K562 (cell line): ENCODE measurements around the gene CENPP. TPM values are rescaled to one million over a fixed set of nuclear protein-coding genes. Genes with fewer than 3 reads are reported as not detected.

Experiments
- ATAC-seq: fragments of 200-7000 bp; cut with Tn5 transposase; 3 replicates; pipeline ENCODE4 v1.9.1; 2020; ENCODE audit warnings: moderate library complexity
- BruUV-seq: library from RNA; stranded (reverse); fragments of 400-500 nt; replicated peaks from 2 replicates; lab custom pipeline; 2021; lab: Mats Ljungman, UMichigan
- CTCF ChIA-PET: fragments of 300-600 bp; formaldehyde crosslinking; extraction: SDS; loops from one replicate; lab custom pipeline; 2021; ENCODE audit warnings: low intra/inter-chr PET ratio; lab: Yijun Ruan, JAX
- POLR2A ChIA-PET: fragments of 300-600, 350-650 bp; sonication (Branson Sonifier 250); formaldehyde crosslinking; extraction: SDS; loops from one replicate; lab custom pipeline; 2021; ENCODE audit warnings: antibody characterized with exemption, inconsistent platforms; lab: Yijun Ruan, JAX
- DNase-seq, 4 experiments: peaks; one replicate each; pipeline versions ENCODE4 v3.0.0 to v3.0.0-alpha.2; 2011 to 2018; ENCODE audit warnings: low spot score in 3 of 4, mixed read lengths in 3 of 4; ENCODE audit errors: extremely low read depth in 1 of 4
- FAIRE-seq: peaks from 2 replicates; lab custom pipeline; 2011; peaks lifted over from hg19 to GRCh38; lab: Jason Lieb, UNC
- H2AFZ ChIP-seq: 2 replicates; pipeline ENCODE4 v1.6.0; 2011; ENCODE audit warnings: low read depth, low read length, control low read depth, inconsistent platforms
- H3K27ac ChIP-seq: fragments of 200-600 bp; 3 replicates; pipeline ENCODE4 v1.8.0; 2011; ENCODE audit warnings: low read depth, mild to moderate bottlenecking, control low read depth, inconsistent platforms, low read length, moderate library complexity, mixed read lengths; ENCODE audit errors: extremely low read depth
- H3K27me3 ChIP-seq, 2 experiments: fragments of 300-600 bp in 1 of 2; 2 replicates in 1 of 2; 3 replicates in 1 of 2; pipeline versions ENCODE4 v1.6.0 to v1.8.0; 2011; ENCODE audit warnings: inconsistent platforms in 2 of 2, low read length in 2 of 2, mild to moderate bottlenecking in 1 of 2, mixed read lengths in 1 of 2, moderate library complexity in 1 of 2; ENCODE audit not compliant: control insufficient read depth in 2 of 2, insufficient read depth in 2 of 2
- H3K36me3 ChIP-seq: fragments of 300-600 bp; 3 replicates; pipeline ENCODE4 v1.8.0; 2011; ENCODE audit warnings: mild to moderate bottlenecking, low read length, inconsistent platforms; ENCODE audit not compliant: control insufficient read depth, insufficient read depth
- H3K4me1 ChIP-seq, 2 experiments: fragments of 200-600 bp in 1 of 2; replicated peaks in 1 of 2; 2 replicates in 1 of 2; 3 replicates in 1 of 2; pipeline versions ENCODE4 v1.5.1 to v1.8.0; 2011; ENCODE audit warnings: inconsistent platforms in 2 of 2, low read length in 2 of 2, mild to moderate bottlenecking in 1 of 2, mixed read lengths in 1 of 2, moderate library complexity in 1 of 2; ENCODE audit not compliant: control insufficient read depth in 2 of 2, insufficient read depth in 2 of 2
- H3K4me2 ChIP-seq: 2 replicates; pipeline ENCODE4 v1.6.1; 2011; ENCODE audit warnings: low read length, control low read depth, inconsistent platforms, mixed read lengths; ENCODE audit not compliant: insufficient read depth
- H3K4me3 ChIP-seq: fragments of 200-600 bp; sonication (generic), shearing (Covaris generic); 2 replicates; pipeline ENCODE4 v1.5.1; 2016; ENCODE audit warnings: control low read depth, inconsistent platforms
- H3K79me2 ChIP-seq: fragments of 200-600 bp; 3 replicates; pipeline ENCODE4 v1.8.0; 2011; ENCODE audit warnings: low read length, inconsistent platforms; ENCODE audit not compliant: control insufficient read depth, insufficient read depth
- H3K9ac ChIP-seq, 2 experiments: 2 replicates each; pipeline versions ENCODE4 v1.6.0 to v1.6.1; 2011; ENCODE audit warnings: low read depth in 2 of 2, low read length in 2 of 2, control low read depth in 1 of 2, inconsistent platforms in 1 of 2, mild to moderate bottlenecking in 1 of 2, mixed read lengths in 1 of 2; ENCODE audit not compliant: insufficient read depth in 1 of 2
- H3K9me1 ChIP-seq: one replicate; pipeline ENCODE4 v1.6.0; 2011; ENCODE audit warnings: inconsistent platforms, mild to moderate bottlenecking, low read length, moderate library complexity; ENCODE audit not compliant: control insufficient read depth, insufficient read depth
- H3K9me3 ChIP-seq: replicated peaks from 2 replicates; pipeline ENCODE4 v1.5.1; 2011; ENCODE audit warnings: low read depth, low read length, inconsistent platforms; ENCODE audit not compliant: control insufficient read depth, insufficient read depth
- H4K20me1 ChIP-seq: replicated peaks from 2 replicates; pipeline ENCODE4 v1.6.1; 2011; ENCODE audit warnings: low read length, inconsistent platforms, mixed read lengths; ENCODE audit not compliant: control insufficient read depth, insufficient read depth
- C11orf30 ChIP-seq: fragments of 450-650 bp; IDR thresholded peaks from 2 replicates; pipeline ENCODE4 v1.6.1; 2016; ENCODE audit warnings: low read depth, mild to moderate bottlenecking
- HCFC1 ChIP-seq: IDR thresholded peaks from 2 replicates; pipeline ENCODE4 v1.6.1; 2012; ENCODE audit warnings: low read depth, low read length, improper control_type of control experiment
- HMG20B ChIP-seq: fragments of 250-450 bp; sonication (Bioruptor Pico); IDR thresholded peaks from 2 replicates; pipeline ENCODE4 v1.5.0; 2021; ENCODE audit warnings: mild to moderate bottlenecking
- MAFG ChIP-seq: fragments of 450-650 bp; conservative IDR thresholded peaks from 2 replicates; pipeline ENCODE4 v1.6.1; 2016; ENCODE audit warnings: missing genetic modification characterization, missing compliant biosample characterization
- RBFOX2 ChIP-seq: fragments of 200-400 bp; formaldehyde crosslinking; IDR thresholded peaks from 2 replicates; pipeline ENCODE4 v1.6.1; 2017; ENCODE audit warnings: low read depth, mild to moderate bottlenecking, low read length, moderate library complexity
- RFX1 ChIP-seq: fragments of 450-650 bp; IDR thresholded peaks from 2 replicates; pipeline ENCODE4 v1.6.1; 2016; ENCODE audit warnings: mild to moderate bottlenecking, moderate library complexity
- ZNF174 ChIP-seq: fragments of 250-450 bp; sonication (Bioruptor Pico); IDR thresholded peaks from 2 replicates; pipeline ENCODE4 v1.4.0; 2020; ENCODE audit warnings: mild to moderate bottlenecking
- WGBS: fragments of 100-300 bp; shearing (Covaris generic); methylation state at CpG from one replicate; pipeline ENCODE4 v1.1.6; 2016; ENCODE audit warnings: low coverage, mixed read lengths; ENCODE audit not compliant: insufficient coverage; ENCODE audit errors: missing lambda C conversion rate; 5-methylcytosine and 5-hydroxymethylcytosine counted together
- in situ Hi-C: fragments of 300-500 bp; cut with MboI; formaldehyde crosslinking; loops from 4 replicates; pipeline ENCODE4 v1.15.0; 2018; ENCODE audit warnings: inconsistent platforms, mixed read lengths
- intact Hi-C: fragments of 100-400 bp; cut with micrococcal nuclease; formaldehyde crosslinking; loops from 2 replicates; pipeline ENCODE4 v1.14.2; 2022
- polyA plus RNA-seq, 8 experiments: library from polyadenylated mRNA; depleted of rRNA in 4 of 8; stranded (reverse) in 5 of 8; unstranded in 3 of 8; fragments of >200 nt; fragmentation: Nextera tagmentation in 2 of 8; fragmentation: Illumina TruSeq in 1 of 8; extraction: Ambion mirVana in 2 of 8; extraction: Trizol in 1 of 8; gene quantifications; 2 replicates each; pipeline versions ENCODE4 v1.2.1 to v1.2.3, GENCODE V29; 2011 to 2014; ENCODE audit warnings: inconsistent platforms in 1 of 8, missing spikeins in 1 of 8
- total RNA-seq, 7 experiments: library from RNA; depleted of rRNA in 6 of 7; stranded (reverse); fragments of >200 nt in 6 of 7; fragmentation: Illumina TruSeq in 2 of 7; extraction: Trizol in 2 of 7; gene quantifications; 2 replicates each; pipeline versions ENCODE4 v1.2.1 to v1.2.3, GENCODE V29; 2011 to 2021; ENCODE audit warnings: low replicate concordance in 1 of 7
- TF ChIP-seq, protein P1 (sequence below): sonication (generic); formaldehyde crosslinking; IDR thresholded peaks from 2 replicates; pipeline ENCODE4 v1.8.0; 2022; ENCODE audit warnings: mild to moderate bottlenecking, missing genetic modification reagents
- TF ChIP-seq, protein P2 (sequence below): sonication (generic); formaldehyde crosslinking; IDR thresholded peaks from 2 replicates; pipeline ENCODE4 v1.8.1; 2023; ENCODE audit warnings: mild to moderate bottlenecking, missing genetic modification reagents
- TF ChIP-seq, protein P3 (sequence below): fragments of 250-450 bp; sonication (Bioruptor Pico); IDR thresholded peaks from 2 replicates; pipeline ENCODE4 v1.4.0; 2020; ENCODE audit warnings: borderline replicate concordance

CENPP gene
- total and polyA plus RNA-seq, 9 of the 15 experiments (the other 6 are each of a cell fraction or from before 2014, with no cell fraction given), result 8.0 to 28.5 (median 17.9) TPM

DNA sequence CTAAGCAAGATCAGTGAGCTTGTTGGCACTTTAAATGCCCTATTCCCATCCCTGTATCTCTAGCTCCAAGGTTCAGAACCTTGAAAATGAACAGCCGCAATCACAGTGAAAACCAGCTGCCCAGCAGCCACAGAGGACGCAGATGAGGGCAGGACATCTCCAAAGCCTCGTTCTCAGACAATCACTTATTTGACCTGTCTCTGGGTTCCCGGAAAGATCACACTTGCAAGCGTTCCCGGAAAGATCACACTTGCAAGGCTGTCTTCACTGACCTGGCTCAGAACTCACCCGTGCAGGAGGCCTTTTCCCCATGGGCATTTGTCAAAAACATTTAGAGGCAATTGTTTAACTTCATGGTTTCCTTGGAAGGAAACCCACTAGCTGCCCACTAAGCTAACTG is 318.5 kb downstream of the CENPP start:
- Histone ChIP-seq H3K27me3 (no peaks in the 10 kb centered on the region), H3K4me2 (no peak overlapping the region), H3K79me2 (no peaks in the 10 kb centered on the region), H2AFZ (no peak overlapping the region), H3K27ac (no peak overlapping the region), H4K20me1 (no peaks in the 10 kb centered on the region; the same call in 1 of the 2 replicates), H3K4me1 (no peaks in the 10 kb centered on the region), H3K9me1 (no peaks in the 10 kb centered on the region), H3K4me3 (no peak overlapping the region), H3K9ac (no peak overlapping the region), H3K36me3 (peaks cover 82% of the 10 kb centered on the region), H3K9me3 (no peaks in the 10 kb centered on the region)
- POLR2A ChIA-PET, result no interaction called here
- TF ChIP-seq HCFC1, result no peak
- TF ChIP-seq, protein P1, sequence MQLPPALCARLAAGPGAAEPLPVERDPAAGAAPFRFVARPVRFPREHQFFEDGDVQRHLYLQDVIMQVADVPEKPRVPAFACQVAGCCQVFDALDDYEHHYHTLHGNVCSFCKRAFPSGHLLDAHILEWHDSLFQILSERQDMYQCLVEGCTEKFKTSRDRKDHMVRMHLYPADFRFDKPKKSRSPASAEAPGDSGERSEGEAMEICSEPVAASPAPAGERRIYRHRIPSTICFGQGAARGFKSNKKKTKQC (CRISPR knock-in tag), result no peak
- TF ChIP-seq RBFOX2, result no peak
- TF ChIP-seq, protein P2, sequence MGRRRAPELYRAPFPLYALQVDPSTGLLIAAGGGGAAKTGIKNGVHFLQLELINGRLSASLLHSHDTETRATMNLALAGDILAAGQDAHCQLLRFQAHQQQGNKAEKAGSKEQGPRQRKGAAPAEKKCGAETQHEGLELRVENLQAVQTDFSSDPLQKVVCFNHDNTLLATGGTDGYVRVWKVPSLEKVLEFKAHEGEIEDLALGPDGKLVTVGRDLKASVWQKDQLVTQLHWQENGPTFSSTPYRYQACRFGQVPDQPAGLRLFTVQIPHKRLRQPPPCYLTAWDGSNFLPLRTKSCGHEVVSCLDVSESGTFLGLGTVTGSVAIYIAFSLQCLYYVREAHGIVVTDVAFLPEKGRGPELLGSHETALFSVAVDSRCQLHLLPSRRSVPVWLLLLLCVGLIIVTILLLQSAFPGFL (CRISPR knock-in tag), result no peak
- TF ChIP-seq HMG20B (CRISPR knock-in tag), result no peak
- no peak for TF ChIP-seq C11orf30
- no peak for TF ChIP-seq RFX1
- TF ChIP-seq ZNF174 (CRISPR knock-in tag), result no peak
- TF ChIP-seq, protein P3, sequence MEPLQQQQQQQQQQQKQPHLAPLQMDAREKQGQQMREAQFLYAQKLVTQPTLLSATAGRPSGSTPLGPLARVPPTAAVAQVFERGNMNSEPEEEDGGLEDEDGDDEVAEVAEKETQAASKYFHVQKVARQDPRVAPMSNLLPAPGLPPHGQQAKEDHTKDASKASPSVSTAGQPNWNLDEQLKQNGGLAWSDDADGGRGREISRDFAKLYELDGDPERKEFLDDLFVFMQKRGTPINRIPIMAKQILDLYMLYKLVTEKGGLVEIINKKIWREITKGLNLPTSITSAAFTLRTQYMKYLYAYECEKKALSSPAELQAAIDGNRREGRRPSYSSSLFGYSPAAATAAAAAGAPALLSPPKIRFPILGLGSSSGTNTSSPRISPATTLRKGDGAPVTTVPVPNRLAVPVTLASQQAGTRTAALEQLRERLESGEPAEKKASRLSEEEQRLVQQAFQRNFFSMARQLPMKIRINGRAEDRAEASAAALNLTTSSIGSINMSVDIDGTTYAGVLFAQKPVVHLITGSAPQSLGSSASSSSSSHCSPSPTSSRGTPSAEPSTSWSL (CRISPR knock-in tag), result no peak
- TF ChIP-seq MAFG (tag), result no peak
- BruUV-seq, result no TSS peak
- FAIRE-seq (no peak), DNase-seq (no peak), ATAC-seq (no peak)
- intact Hi-C loops, result no loop called here
- WGBS, result 81% methylated on average over 7 of the region's 7 CpGs
- CTCF ChIA-PET, result no interaction called here
- in situ Hi-C loops, result no loop called here
